GM12892 (cell line): ENCODE data around the gene CCR7.

Source experiments
- DNase-seq: peaks from one replicate; pipeline ENCODE4 v3.0.0; 2011; ENCODE audit not compliant: insufficient read length
- FAIRE-seq: peaks from 2 replicates; lab custom pipeline; 2011; peaks lifted over from hg19 to GRCh38; lab: Jason Lieb, UNC
- POLR2A ChIP-seq: IDR thresholded peaks from 2 replicates; pipeline ENCODE4 v1.6.1; 2011; ENCODE audit warnings: low read depth, low read length, control low read depth
- POLR2AphosphoS5 ChIP-seq: IDR thresholded peaks from 2 replicates; pipeline ENCODE4 v1.6.1; 2011; ENCODE audit warnings: low read depth, low read length, control low read depth
- TAF1 ChIP-seq: IDR thresholded peaks from 2 replicates; pipeline ENCODE4 v1.6.1; 2011; ENCODE audit warnings: low read depth, mild to moderate bottlenecking, control low read depth, low read length, borderline replicate concordance

CCR7 gene

DNA sequence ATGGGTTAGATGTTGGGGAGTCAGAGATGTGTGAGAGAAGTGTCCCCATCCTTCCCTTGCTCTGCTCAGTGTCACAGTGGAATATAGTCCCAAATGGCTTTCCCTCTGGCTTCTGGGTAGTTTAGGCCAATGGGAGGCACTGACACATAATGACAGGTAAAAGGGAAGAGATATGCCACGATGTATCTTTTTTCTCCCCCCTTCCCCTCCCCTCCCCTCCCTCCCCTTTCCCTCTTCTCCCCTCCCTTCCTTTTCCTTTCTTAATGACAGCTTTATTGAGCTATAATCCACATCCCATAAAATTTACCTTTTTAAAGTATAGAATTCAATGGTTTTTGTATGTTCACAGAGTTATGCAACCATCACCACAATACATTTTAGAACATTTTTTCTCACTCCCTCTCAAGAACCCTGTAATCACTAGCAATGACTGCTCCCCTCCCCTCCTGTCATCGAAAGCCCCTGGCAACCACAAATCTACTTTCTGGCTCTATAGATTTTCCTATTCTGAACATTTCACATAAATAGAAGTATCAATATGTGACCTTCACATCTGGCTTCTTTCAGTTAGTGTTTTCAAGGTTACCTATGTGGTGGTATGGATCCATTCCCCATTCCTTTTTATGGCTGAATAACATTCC lies 617 bp upstream of the CCR7 start:
- peak; percentile 46 for FAIRE-seq
- TF ChIP-seq POLR2AphosphoS5: no peak
- no peak for TF ChIP-seq TAF1
- no peak for TF ChIP-seq POLR2A

DNA sequence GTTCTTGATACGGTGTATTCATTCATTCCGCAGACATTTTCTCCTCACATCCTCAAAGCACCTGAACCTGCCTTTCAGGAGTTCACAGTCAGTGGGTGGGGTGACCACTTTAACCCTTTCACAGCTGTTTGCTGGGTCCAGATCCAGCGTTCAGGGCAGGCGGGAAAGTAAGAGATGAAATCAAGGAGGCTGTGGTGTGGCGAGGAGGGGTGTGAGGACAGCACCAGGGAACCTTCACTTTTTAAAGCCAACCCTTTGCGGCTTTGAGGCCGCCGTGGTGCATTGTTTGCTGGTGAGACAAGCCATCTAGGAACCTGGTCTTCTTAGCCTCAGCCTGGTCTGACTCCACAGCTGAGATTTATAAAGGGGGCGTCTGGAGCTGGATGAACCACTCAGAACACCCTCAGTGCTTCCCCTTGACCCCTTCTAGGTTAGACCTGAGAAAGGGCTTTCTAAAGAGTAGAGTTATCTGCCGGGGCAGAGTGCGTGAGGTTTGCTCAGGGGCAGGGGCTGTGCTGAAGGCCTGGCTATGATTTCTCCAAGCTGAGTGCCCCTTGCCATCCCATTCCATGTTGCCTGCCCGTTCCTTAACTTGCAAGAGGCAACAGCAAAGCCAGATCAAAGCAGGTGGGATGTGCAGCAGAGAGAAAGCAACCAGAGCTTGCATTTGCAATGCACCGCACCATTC lies 933 bp downstream of the CCR7 start:
- FAIRE-seq (peak; percentile 64), DNase-seq (no peak)
- TF ChIP-seq POLR2A: no peak
- peak; percentile 56; the same call in 1 of the 2 replicates for TF ChIP-seq POLR2AphosphoS5
- TF ChIP-seq TAF1: 0 out of 2 replicates have a peak, but pooled peaks have one; percentile 40

More for the DNA sequence above, 617 bp upstream of the CCR7 start:
- no peak for DNase-seq

DNA sequence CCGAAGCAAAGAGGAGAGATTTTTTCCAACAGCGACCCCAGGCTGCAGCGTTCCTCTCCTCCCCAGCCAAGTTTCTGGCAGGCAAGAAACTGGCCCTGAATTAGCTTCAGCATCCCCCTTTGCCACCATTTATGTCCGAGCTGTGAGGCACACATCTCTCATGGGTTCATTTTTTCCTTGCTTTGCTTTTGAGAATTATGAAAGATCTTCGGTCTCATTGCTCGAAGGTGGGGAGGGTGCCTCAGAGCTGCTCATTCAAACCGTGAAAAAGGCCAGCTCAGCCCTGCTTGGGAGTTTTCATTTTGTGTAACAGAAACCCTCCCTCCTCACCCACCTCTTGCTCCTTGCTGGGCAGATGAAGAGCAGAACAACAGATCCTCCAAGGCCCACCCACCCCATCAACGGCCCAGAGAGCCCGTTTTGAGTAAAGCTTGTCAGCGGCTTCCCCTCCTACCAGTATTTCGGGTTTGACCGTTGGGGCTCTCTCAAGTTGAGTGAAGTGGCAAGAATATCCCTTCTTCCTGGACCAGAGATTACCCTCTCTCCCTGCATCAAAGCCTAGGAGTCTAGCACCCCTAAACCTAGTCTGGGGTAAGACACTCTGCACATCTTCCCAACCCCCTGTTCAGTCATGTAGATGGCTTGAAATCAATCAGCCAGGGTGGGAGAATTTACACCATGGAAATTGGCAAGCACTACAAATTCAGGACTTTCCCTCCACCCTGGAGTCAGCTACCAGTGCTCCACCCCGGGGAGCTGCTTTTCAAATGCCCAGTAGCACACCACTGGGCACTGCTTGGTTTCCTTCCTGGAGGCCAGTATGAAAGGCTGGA lies 1.8 kb downstream of the CCR7 start:
- FAIRE-seq (peak; percentile 67), DNase-seq (no peak)
- TF ChIP-seq TAF1: peak; percentile 64; the same call in 1 of the 2 replicates
- TF ChIP-seq POLR2AphosphoS5: peak; percentile 62; the same call in 1 of the 2 replicates
- peak; percentile 74 for TF ChIP-seq POLR2A

DNA sequence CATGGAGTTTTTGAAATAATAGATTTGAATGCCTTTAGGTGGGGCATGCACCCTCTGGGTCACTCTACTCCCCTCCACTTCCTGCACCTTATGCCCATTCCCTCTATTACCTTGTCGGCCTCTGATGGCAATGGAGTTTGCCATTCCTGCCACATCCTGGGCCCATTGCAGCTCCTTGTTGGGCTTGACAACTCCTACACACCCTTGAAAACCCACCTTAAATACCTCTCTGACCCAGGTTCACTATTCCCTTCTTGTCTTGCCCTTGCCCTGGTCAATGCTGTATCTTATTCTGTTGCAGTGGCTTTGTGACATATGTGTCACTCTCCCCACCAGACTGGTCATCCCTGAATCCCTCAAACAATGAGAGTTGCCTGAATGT lies 2.4 kb downstream of the CCR7 start:
- DNase-seq (no peak), FAIRE-seq (no peak)
- peak; percentile 31; the same call in 1 of the 2 replicates for TF ChIP-seq POLR2A
- no peak for TF ChIP-seq TAF1
- TF ChIP-seq POLR2AphosphoS5: peak; percentile 55

DNA sequence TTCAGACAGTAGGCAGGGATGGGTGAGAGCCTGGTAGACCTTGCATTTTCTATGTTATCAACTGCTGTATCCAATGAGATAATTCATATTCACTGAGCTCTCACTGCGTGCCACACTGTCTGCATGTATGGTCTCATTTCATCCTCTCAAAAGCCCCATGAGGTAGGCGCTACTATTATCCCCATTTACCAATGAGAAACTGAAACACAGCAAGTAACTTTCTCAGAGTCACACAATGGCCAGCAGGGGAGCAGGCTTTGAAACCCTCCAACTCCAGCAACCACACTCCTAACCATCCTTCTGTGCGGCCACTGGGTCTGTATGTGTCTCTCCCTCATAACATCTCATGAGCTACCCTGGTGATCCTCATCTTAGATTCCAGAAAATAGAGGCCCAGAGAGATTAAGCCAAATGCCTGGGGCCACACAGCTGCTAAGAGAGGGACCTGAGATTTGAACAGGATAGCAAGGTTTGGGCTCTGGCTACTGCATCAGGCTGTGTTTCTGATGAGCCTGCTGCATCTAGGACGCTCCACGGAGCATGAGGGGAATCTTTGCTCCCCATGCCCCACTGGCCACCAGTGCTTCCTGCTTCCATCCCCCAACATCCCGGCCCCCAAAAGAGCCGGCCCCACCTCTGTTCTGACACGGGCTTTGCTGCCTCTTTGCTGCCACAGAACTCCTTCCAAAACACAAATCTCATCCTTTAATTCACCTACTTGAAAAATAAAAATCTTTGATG lies 3.2 kb downstream of the CCR7 start:
- FAIRE-seq: peak; percentile 81
- TF ChIP-seq TAF1 (peak; percentile 83), POLR2AphosphoS5 (peak; percentile 84), POLR2A (peak; percentile 87)

DNA sequence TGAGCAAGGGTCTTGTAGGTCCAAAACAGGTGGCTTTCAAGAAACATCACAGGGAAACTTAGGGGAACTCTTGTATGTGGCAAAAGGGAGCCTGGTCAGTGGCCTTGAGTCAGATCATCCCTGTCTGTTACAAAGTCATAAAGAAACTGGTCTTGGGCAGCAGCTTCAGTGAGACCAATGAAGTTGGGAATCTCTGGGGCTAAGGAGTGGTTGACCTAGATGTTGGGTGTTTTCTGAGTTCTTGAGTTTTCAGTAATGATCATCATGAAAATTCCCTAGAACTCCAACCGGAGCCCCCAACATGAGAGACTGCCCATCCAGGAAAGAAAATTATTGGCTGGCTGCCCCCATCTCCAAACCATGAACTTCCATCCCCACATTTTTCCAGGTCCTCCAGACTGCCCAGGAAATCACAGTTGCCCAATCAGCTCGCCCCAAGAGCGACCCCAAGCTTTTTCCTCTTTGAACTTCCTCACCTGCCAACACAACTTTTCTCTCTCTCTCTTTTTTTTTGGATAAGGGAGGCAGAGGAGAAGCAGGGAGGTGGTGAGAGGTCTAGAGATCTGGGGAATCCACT lies 3.9 kb downstream of the CCR7 start:
- no peak for DNase-seq
- FAIRE-seq: peak; percentile 38
- TF ChIP-seq TAF1: no peak
- TF ChIP-seq POLR2AphosphoS5: no peak
- TF ChIP-seq POLR2A: no peak

More for the DNA sequence above, 3.2 kb downstream of the CCR7 start:
- DNase-seq: no peak

DNA sequence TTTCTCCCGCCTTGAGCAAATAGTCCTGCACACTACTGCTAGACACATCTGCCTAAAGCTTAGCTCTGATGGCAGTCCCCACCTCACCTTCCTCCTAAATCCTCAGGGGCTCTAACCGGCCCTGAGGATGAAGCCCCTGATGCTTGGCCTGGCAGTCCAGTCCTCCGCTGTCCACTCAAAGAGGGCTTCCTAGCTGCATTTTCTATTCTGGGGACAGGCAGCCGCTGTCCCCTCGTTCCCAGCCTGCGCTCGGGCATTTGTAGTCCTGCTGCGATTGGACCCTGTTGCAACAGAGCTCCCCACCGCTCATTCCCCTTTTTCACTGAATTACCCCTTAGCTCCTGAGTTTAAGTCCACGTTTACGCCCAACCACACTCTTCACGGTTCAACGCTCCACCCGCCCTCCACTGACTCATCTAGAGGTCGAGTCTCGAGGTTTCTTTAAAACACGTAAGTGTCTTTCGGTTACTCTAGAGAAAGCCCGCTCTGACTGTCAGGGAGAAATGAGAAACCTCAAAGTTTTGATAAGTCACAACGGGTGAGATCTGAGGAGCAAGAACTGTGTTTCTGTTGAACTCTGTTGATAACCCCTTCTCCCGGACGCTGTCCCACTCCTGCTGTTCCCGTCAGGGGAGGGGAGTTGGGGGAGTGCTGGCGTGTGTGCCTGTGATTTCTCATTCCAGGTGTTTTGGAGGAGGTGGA lies 4.5 kb downstream of the CCR7 start:
- TF ChIP-seq POLR2A: no peak; the same call in 1 of the 2 replicates
- no peak for TF ChIP-seq TAF1
- peak; percentile 19; the same call in 1 of the 2 replicates for TF ChIP-seq POLR2AphosphoS5
- FAIRE-seq (peak; percentile 91), DNase-seq (peak; percentile 69)

DNA sequence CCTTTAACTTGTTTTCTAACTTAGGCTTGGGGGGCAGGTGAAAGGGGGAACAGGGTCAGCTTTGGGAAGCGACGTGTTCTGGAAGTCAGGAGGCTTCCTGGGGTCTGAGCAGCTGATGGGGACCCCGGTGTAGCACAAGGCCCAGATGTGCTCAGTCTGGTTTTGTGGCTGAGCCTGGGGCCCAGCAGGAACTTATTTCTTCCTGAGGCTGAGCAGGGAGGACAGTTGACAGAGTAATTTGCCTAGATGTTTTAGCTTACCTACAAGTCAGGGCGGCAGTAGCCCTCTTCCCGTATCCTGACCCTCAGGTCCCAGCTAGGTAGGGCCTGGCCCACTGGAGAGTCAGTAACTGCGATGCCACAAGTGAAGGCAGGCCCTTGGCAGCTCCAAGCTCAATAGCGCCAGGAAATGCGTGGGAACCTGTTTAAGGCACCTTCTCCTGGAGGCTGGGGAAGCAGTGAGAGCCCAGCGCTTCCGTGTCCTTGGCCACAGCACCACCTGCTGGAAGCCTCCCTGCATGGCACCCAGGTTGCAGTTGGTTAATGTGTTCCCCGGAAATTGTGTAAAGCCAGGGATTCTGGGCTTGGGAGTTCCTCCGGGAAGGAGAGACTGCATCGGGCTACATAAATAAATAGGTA lies 5.2 kb downstream of the CCR7 start:
- TF ChIP-seq POLR2AphosphoS5: peak; percentile 6; the same call in 1 of the 2 replicates
- TF ChIP-seq TAF1: no peak
- TF ChIP-seq POLR2A: 0 out of 2 replicates have a peak, but pooled peaks have one; percentile 15
- DNase-seq (peak; percentile 74), FAIRE-seq (peak; percentile 85)

DNA sequence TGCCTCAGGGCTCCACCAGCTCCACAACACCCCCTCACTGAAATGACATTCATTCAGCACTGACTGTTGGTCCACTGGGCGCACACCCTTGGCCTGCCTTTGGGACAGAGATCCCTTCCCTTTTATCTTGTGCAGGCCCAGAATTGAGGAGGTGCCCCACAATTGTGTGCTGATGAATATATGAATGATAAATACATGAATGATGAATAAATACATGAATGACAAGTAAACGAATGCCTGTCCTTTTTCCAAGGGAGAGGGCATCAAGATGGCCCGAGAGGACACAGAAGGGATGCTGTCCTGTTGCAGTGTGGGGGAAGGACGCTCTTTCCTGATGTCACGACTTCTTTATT lies 5.7 kb downstream of the CCR7 start:
- DNase-seq: no peak
- no peak for FAIRE-seq
- TF ChIP-seq POLR2AphosphoS5 (no peak), POLR2A (no peak), TAF1 (no peak)

DNA sequence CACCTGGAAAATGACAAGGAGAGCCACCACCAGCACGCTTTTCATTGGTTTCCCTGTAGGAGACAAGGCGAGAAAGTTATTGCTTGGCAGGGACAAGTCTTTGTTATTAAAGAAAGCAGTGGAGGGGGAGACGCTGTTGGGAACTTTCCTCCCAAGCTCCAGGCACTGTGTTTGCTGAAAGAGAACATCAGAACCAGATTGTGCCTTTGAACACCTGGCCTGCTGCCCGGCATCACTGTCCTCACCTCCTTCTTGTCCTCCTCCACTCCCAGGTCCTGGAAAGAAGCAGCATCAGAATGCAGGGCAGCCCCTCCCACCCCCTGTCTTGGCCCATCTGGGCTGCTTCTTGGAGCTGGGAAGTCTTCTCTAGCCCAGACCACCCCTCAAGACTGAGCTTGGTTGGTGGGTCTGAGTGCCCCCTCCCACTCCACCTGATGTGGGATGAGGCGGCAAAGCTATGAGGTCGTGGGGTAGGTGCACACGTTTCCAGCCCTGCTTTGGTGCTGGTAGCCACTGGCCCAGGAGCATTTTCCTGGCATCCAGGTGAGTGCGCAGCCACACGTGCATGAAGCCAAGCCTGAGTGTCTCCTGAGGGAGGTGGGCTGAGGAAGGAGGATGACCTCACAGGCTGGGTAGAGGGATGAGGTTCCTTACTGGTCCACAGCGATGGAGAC lies 6.2 kb downstream of the CCR7 start:
- TF ChIP-seq POLR2AphosphoS5 (peak; percentile 55; the same call in 1 of the 2 replicates), POLR2A (no peak)
- FAIRE-seq: no peak
- no peak for DNase-seq
